VCaP (cell line): ENCODE measurements around the gene C2CD4D.
"Not testable (repeated sequence)": the region's sequence is repeated elsewhere in the genome, so short reads cannot be mapped to it uniquely, and the experiment has no call there.

ENCODE experiments used
- H3K27ac ChIP-seq: fragments of 450-650 bp; 2 replicates; pipeline ENCODE4 v1.5.1; 2017
- CTCF ChIP-seq: fragments of 450-650 bp; conservative IDR thresholded peaks from 2 replicates; pipeline ENCODE4 v1.5.1; 2017; ENCODE audit warnings: mild to moderate bottlenecking, moderate library complexity

Gene C2CD4D

GRCh38 chr1:151881479-151881878 lies 41.9 kb upstream of the C2CD4D start:
- H3K27ac ChIP-seq = no peak overlapping the region
- peak; percentile 52 for TF ChIP-seq CTCF

GRCh38 chr1:151875419-151876097 lies 35.9 kb upstream of the C2CD4D start:
- TF ChIP-seq CTCF = no peak
- no peak overlapping the region for H3K27ac ChIP-seq

DNA sequence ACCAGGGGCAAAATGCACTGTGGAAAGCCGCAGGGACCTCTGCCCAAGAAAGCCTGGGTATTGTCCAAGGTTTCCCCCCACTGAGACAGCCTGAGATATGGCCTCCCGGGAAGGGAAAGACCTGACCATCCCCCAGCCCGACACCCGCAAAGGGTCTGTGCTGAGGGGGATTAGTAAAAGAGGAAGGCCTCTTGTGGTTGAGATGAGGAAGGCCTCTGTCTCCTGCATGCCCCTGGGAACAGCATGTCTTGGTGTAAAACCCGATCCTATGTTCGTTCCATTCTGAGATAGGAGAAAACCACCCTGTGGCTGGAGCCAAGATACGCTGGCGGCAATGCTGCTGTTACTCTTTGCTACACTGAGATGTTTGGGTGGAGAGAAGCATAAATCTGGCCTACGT lies 33.2 kb upstream of the C2CD4D start:
- H3K27ac ChIP-seq = not testable (repeated sequence)

DNA sequence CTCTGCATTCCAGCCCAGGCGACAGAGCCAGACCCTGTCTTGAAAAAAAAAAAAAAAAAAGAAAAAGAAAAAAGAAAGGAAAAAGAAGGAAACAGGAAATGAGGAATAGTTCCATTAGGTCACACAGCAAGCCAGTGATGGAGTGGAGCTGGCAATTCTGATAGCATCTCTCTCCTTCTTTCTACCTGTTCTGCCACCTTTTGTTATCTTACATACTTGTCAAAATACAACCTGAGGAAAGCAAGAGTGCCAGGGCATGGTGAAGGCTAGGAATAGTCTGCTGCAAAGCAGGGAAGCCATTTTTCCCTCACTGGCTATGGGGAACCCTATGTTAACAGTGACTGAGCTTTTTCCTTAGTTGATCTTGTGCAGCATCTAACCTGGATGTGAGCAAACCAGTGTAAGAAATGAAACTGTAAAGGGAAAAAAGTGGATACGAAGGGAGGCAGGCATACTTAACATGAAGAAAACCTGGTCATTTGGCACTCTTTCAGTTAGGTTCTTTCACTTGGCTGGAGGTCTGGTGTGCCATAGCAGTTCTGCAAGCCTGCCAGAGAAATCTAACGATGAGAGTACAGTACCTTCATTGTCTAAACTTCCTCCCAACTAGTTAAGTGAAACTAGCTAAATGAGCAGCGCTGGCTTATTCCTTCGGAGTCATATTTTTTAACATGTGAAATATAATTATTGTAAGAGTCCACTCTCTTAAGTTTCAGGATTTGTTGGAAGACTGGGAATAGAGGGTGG lies 31.8 kb upstream of the C2CD4D start:
- no peak for TF ChIP-seq CTCF
- peak overlapping the region; percentile 29 for H3K27ac ChIP-seq

- H3K27ac ChIP-seq = no peak overlapping the region
- no peak for TF ChIP-seq CTCF
Measured at GRCh38 chr1:151868486-151868885, 28.9 kb upstream of the C2CD4D start.

DNA sequence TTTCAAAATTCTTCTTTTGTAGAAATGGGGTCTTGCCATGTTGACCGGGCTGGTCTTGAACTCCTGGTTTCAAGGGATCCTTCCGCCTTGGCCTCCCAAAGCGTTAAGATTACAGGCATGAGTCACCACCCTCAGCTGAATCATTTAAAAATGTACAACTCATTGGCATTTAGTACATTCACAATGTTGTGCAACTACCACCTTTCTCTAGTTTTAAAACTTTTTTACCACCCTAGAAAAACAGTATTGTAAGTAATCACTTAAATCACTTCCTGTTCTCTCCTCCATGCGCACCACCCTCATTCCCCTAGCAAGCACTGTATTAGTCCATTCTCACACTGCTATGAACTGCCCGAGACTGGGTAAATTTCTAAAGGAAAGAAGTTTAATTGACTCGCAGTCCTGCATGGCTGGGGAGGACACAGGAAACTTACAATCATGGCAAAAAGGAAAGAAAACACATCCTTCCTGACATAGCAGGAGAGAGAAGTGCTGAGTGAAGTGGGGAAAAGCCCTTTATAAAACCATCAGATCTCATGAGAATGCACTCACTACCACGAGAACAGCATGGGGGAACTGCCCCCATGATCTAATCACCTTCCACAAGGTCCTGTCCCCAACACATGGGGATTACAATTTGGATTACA lies 28.3 kb upstream of the C2CD4D start:
- no peak overlapping the region for H3K27ac ChIP-seq
- TF ChIP-seq CTCF = no peak

DNA sequence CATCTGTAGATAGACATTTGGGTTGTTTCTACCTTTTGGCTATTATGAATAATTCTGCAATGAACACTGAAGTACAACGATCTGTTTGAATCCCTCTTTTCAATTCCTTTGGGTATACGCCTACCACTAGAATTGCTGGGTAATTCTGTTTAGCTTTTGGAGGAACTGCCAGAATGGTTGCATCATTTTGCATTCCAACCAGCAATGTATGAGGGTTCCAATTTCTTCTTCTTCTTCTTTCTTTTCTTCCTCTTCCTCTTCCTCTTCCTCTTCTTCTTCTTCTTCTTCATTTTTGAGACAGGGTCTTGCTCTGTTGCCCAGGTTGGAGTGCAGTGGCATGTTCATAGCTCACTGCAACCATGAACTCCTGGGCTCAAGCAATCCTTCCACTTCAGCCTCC lies 27.7 kb upstream of the C2CD4D start:
- no peak for TF ChIP-seq CTCF
- H3K27ac ChIP-seq = no peak overlapping the region

- no peak overlapping the region for H3K27ac ChIP-seq
- TF ChIP-seq CTCF = no peak
Measured at GRCh38 chr1:151864411-151864810, 24.8 kb upstream of the C2CD4D start.
